Cardiac fibroblast (primary cell): ENCODE results near the gene RNF222.

Source experiments
- DNase-seq, 2 donors: peaks; one replicate each; pipeline versions ENCODE4 v3.0.0 to v3.0.0-alpha.2; 2010; ENCODE audit warnings: low read depth in 2 of 2
- H3K4me3 ChIP-seq, 2 donors: replicated peaks in 1 of 2; 1 replicate in 1 of 2; 2 replicates in 1 of 2; pipeline ENCODE4 v1.5.1; 2011; ENCODE audit warnings: low read depth in 2 of 2, low read length in 2 of 2, mild to moderate bottlenecking in 2 of 2, moderate library complexity in 1 of 2
- TF ChIP-seq, protein P1 (sequence below): IDR thresholded peaks from one replicate; pipeline ENCODE4 v1.5.1; 2011; ENCODE audit warnings: low read depth, mild to moderate bottlenecking, low read length, inconsistent platforms

Gene RNF222, protein sequence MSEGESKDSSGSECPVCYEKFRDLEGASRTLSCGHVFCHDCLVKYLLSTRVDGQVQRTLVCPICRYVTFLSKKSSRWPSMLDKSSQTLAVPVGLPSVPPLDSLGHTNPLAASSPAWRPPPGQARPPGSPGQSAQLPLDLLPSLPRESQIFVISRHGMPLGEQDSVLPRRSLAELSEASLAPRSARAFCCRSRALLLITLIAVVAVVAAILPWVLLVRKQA

DNA sequence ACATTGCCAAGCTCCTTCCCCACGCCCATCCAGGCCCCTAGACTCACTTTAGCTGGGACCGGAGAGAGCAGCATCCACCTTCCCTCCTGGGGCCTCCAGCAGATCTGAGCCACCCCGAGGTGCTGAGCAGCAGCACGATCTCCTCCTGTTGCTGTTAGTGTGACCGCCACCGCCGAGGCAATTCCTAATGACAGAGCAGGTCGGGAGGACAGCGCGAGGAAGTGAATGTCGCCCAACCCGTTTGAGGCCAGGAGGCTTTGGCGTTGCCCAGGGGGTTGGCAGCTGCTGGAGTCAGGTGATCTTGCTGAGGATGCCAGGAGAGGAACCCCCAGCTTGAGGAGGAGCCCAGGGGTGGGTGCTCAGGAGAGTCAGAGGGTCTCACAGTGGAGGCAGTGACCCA, at the start of gene RNF222:
RNF222 (minus strand) TSS at position 192 of the 400 bp plus-strand sequence. CDS start 4,366 bp downstream, outside the sequence.
- DNase-seq = no peak
- TF ChIP-seq, protein P1, sequence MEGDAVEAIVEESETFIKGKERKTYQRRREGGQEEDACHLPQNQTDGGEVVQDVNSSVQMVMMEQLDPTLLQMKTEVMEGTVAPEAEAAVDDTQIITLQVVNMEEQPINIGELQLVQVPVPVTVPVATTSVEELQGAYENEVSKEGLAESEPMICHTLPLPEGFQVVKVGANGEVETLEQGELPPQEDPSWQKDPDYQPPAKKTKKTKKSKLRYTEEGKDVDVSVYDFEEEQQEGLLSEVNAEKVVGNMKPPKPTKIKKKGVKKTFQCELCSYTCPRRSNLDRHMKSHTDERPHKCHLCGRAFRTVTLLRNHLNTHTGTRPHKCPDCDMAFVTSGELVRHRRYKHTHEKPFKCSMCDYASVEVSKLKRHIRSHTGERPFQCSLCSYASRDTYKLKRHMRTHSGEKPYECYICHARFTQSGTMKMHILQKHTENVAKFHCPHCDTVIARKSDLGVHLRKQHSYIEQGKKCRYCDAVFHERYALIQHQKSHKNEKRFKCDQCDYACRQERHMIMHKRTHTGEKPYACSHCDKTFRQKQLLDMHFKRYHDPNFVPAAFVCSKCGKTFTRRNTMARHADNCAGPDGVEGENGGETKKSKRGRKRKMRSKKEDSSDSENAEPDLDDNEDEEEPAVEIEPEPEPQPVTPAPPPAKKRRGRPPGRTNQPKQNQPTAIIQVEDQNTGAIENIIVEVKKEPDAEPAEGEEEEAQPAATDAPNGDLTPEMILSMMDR = no peak
- no peak within 1 kb of the TSS for H3K4me3 ChIP-seq

DNA sequence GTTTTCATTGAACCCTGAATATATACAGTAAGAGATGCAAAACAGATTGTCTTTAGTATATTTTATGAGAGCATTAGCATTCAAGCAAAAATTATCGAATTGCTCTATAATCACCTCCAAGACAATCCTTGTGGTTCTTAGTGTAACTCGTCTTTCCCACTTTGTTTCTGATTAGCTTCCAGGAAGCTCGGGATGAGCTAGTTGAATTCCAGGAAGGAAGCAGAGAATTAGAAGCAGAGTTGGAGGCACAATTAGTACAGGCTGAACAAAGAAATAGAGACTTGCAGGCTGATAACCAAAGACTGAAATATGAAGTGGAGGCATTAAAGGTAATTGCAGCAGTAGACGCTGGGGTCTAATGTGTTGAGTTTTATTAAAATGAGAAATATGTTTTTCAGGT, 47.9 kb upstream of the RNF222 start:
- DNase-seq = no peak
- TF ChIP-seq, protein P1 = no peak
- no peak overlapping the region for H3K4me3 ChIP-seq

DNA sequence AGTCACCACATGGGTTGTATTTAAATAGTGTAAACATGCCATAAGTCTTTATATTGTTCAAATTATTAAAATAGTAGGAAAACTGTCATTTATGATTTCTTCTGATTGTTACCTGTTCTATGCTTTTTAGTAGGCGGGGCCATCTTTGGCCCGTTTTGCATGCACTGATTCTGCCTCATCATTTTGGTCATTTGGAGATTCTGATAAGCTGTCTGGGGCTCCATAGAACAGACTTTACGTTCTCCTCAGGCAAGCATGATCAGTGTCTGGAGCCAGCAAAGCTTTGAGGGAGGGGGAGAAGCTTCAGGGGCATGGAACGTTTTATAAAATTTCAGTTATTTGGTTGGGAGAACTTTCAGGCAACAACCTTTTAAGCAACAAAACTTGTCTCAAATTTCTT, 46.9 kb upstream of the RNF222 start:
- TF ChIP-seq, protein P1 = no peak
- no peak for DNase-seq
- H3K4me3 ChIP-seq = no peak overlapping the region

GRCh38 chr17:8443756-8444155, 46.1 kb upstream of the RNF222 start:
- no peak overlapping the region for H3K4me3 ChIP-seq
- DNase-seq = no peak
- TF ChIP-seq, protein P1 = no peak

- TF ChIP-seq, protein P1 = no peak
Measured at GRCh38 chr17:8442310-8442709, 44.7 kb upstream of the RNF222 start.

DNA sequence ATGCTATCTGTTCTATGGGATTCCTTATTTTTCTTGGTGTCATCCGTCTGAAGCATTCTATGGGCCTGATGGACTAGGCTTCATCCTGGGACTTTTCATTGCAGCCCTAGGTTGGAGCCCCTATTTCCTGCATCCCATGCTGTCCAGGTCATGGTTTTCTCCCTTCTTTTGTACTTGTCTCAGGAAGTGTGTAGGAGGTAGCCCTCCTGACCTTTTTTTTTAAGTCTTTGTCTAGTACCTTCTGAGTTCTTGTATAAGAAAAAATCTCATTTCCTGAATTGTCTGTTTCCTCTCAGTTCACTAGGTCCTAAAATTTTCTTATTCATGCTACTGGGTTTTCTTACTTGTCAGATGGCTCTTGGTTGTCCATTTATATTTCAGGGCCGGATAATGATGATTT, 44.1 kb upstream of the RNF222 start:
- TF ChIP-seq, protein P1 = no peak

More at GRCh38 chr17:8442310-8442709, 44.7 kb upstream of the RNF222 start:
- no peak for DNase-seq
- H3K4me3 ChIP-seq = no peak overlapping the region

GRCh38 chr17:8439681-8440080, 42.1 kb upstream of the RNF222 start:
- DNase-seq = no peak
- no peak overlapping the region for H3K4me3 ChIP-seq
- TF ChIP-seq, protein P1 = no peak

More for the DNA sequence above, 44.1 kb upstream of the RNF222 start:
- no peak overlapping the region for H3K4me3 ChIP-seq
- peak in 1 of 2 donors; percentile 20 for DNase-seq
